ENCODE data around the gene LMO4. TPM values are rescaled to one million over a fixed set of nuclear protein-coding genes. Genes with fewer than 3 reads are reported as not detected.

LMO4 gene
- total and polyA plus RNA-seq, 4 donors = 16.8 to 23.2 (median 17.8) TPM

DNA sequence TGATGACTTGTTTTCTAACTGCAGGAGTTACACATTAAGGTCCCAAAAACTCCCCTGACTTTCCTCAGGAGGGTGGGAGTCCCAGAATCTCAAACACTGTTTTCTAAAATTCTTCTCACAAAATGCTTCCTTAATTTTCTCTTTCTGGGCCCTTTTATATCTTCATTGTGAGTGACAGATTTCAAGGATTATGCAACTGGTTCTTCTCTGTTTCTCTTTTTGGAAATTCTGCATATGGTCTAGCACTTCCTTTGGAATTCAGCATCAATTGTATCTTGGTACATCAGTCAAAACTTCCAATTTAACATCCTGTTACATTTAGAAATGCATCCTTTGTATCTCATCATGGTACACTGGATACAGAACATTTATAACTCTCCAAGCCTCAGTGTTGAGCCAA, 59.7 kb downstream of the LMO4 start (continued):
- TF ChIP-seq SP1 (IDR thresholded peaks at IDR 0.05) = no peak
- TF ChIP-seq ATF3 (IDR thresholded peaks at IDR 0.05) = no peak
- TF ChIP-seq RAD21 (IDR thresholded peaks at IDR 0.05) = no peak
- TF ChIP-seq, protein P1, sequence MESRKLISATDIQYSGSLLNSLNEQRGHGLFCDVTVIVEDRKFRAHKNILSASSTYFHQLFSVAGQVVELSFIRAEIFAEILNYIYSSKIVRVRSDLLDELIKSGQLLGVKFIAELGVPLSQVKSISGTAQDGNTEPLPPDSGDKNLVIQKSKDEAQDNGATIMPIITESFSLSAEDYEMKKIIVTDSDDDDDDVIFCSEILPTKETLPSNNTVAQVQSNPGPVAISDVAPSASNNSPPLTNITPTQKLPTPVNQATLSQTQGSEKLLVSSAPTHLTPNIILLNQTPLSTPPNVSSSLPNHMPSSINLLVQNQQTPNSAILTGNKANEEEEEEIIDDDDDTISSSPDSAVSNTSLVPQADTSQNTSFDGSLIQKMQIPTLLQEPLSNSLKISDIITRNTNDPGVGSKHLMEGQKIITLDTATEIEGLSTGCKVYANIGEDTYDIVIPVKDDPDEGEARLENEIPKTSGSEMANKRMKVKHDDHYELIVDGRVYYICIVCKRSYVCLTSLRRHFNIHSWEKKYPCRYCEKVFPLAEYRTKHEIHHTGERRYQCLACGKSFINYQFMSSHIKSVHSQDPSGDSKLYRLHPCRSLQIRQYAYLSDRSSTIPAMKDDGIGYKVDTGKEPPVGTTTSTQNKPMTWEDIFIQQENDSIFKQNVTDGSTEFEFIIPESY (IDR thresholded peaks at IDR 0.05) = no peak
- no peak for TF ChIP-seq JUND (IDR thresholded peaks at IDR 0.05)
- TF ChIP-seq NR2F2 (IDR thresholded peaks at IDR 0.05) = no peak
- no peak for TF ChIP-seq TAF1 (conservative IDR thresholded peaks at IDR 0.05)

- TF ChIP-seq, protein P1 (IDR thresholded peaks at IDR 0.05) = no peak
- TF ChIP-seq, protein P2, sequence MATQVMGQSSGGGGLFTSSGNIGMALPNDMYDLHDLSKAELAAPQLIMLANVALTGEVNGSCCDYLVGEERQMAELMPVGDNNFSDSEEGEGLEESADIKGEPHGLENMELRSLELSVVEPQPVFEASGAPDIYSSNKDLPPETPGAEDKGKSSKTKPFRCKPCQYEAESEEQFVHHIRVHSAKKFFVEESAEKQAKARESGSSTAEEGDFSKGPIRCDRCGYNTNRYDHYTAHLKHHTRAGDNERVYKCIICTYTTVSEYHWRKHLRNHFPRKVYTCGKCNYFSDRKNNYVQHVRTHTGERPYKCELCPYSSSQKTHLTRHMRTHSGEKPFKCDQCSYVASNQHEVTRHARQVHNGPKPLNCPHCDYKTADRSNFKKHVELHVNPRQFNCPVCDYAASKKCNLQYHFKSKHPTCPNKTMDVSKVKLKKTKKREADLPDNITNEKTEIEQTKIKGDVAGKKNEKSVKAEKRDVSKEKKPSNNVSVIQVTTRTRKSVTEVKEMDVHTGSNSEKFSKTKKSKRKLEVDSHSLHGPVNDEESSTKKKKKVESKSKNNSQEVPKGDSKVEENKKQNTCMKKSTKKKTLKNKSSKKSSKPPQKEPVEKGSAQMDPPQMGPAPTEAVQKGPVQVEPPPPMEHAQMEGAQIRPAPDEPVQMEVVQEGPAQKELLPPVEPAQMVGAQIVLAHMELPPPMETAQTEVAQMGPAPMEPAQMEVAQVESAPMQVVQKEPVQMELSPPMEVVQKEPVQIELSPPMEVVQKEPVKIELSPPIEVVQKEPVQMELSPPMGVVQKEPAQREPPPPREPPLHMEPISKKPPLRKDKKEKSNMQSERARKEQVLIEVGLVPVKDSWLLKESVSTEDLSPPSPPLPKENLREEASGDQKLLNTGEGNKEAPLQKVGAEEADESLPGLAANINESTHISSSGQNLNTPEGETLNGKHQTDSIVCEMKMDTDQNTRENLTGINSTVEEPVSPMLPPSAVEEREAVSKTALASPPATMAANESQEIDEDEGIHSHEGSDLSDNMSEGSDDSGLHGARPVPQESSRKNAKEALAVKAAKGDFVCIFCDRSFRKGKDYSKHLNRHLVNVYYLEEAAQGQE (IDR thresholded peaks at IDR 0.05) = no peak
- TF ChIP-seq SP1 (IDR thresholded peaks at IDR 0.05) (no peak), GABPA (IDR thresholded peaks at IDR 0.05 in 1 of 2, conservative IDR thresholded peaks at IDR 0.05 in 1 of 2) (no peak), EGR1 (IDR thresholded peaks at IDR 0.05; ENCODE audit: low read depth in 2 of 2) (no peak), JUND (IDR thresholded peaks at IDR 0.05) (no peak), RXRA (IDR thresholded peaks at IDR 0.05) (no peak), YY1 (IDR thresholded peaks at IDR 0.05) (no peak), NR2F2 (IDR thresholded peaks at IDR 0.05) (no peak), FOXA1 (IDR thresholded peaks at IDR 0.05) (no peak), CTCF (IDR thresholded peaks at IDR 0.05; ENCODE audit: low read depth, low read length, missing input control) (no peak), HNF4A (conservative IDR thresholded peaks at IDR 0.05) (no peak)
- TF ChIP-seq, protein P3, sequence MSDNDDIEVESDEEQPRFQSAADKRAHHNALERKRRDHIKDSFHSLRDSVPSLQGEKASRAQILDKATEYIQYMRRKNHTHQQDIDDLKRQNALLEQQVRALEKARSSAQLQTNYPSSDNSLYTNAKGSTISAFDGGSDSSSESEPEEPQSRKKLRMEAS (IDR thresholded peaks at IDR 0.05) = no peak
- no peaks in the 10 kb centered on the region for H3K36me3 ChIP-seq (ENCODE audit: control insufficient read depth in 4 of 4, insufficient read depth in 3 of 4, low read depth in 1 of 4, low read length in 3 of 4)
- no peaks in the 10 kb centered on the region for H3K9me3 ChIP-seq (ENCODE audit: control insufficient read depth in 4 of 4, low read length in 3 of 4)
- H3K27me3 ChIP-seq (ENCODE audit: control insufficient read depth in 4 of 4, insufficient read depth in 4 of 4, low read length in 3 of 4) = no peaks in the 10 kb centered on the region
- H3K27ac ChIP-seq (ENCODE audit: low read depth in 1 of 2, low read length in 2 of 2) = no peak overlapping the region
- H3K9ac ChIP-seq (ENCODE audit: low read depth in 1 of 2, low read length in 2 of 2) = no peak overlapping the region
- no peak overlapping the region for H3K4me3 ChIP-seq (ENCODE audit: low read depth in 1 of 3, low read length in 3 of 3)
- WGBS = 44% methylated on average over 1 of the region's 1 CpG
- H3K4me1 ChIP-seq (ENCODE audit: control insufficient read depth in 4 of 4, insufficient read depth in 4 of 4, low read length in 3 of 4) = no peaks in the 10 kb centered on the region
- DNase-seq (ENCODE audit: low spot score) = no peak
Measured at GRCh38 chr1:87389011-87389410, 60.3 kb downstream of the LMO4 start.
